HG03575 (cell line): ENCODE measurements around the gene SCRN2.

Experiments
- ATAC-seq: cut with Tn5 transposase; IDR thresholded peaks from one replicate; pipeline ENCODE4 v1.9.1; 2021; ENCODE audit not compliant: unreplicated experiment, insufficient number of reproducible peaks, low FRiP score; ENCODE audit errors: extremely low read depth

The SCRN2 gene

GRCh38 chr17:47830396-47831002 is 10.6 kb downstream of the SCRN2 start:
- ATAC-seq, result no peak

- ATAC-seq, result no peak
Measured at GRCh38 chr17:47829870-47830269, 11.2 kb downstream of the SCRN2 start.

GRCh38 chr17:47823519-47823918 is 17.6 kb downstream of the SCRN2 start:
- no peak for ATAC-seq

GRCh38 chr17:47822785-47823184 is 18.3 kb downstream of the SCRN2 start:
- no peak for ATAC-seq

- no peak for ATAC-seq
Measured at GRCh38 chr17:47821424-47822391, 19.4 kb downstream of the SCRN2 start, which contains the start of gene OSBPL7. OSBPL7 (minus strand) TSS chr17:47821794; CDS start chr17:47820278, 1,516 bp downstream.

GRCh38 chr17:47821031-47821423 is 20.0 kb downstream of the SCRN2 start:
- ATAC-seq, result no peak

GRCh38 chr17:47820033-47820789 is 20.9 kb downstream of the SCRN2 start:
- ATAC-seq, result no peak

- no peak for ATAC-seq
Measured at GRCh38 chr17:47819475-47819874, 21.6 kb downstream of the SCRN2 start.

GRCh38 chr17:47818002-47818695 is 22.9 kb downstream of the SCRN2 start:
- no peak for ATAC-seq

- ATAC-seq, result no peak
Measured at GRCh38 chr17:47816947-47817346, 24.1 kb downstream of the SCRN2 start.

- no peak for ATAC-seq
Measured at GRCh38 chr17:47816111-47816735, 24.9 kb downstream of the SCRN2 start.

- no peak for ATAC-seq
Measured at GRCh38 chr17:47815106-47815918, 25.8 kb downstream of the SCRN2 start.

- no peak for ATAC-seq
Measured at GRCh38 chr17:47813512-47814031, 27.5 kb downstream of the SCRN2 start.

- ATAC-seq, result no peak
Measured at GRCh38 chr17:47813077-47813476, 28.0 kb downstream of the SCRN2 start.

GRCh38 chr17:47812146-47812920 is 28.7 kb downstream of the SCRN2 start:
- ATAC-seq, result no peak

- ATAC-seq, result no peak
Measured at GRCh38 chr17:47811709-47812108, 29.4 kb downstream of the SCRN2 start.
